Cerebellar cortex (tissue), 1 donor: ENCODE measurements around the gene TBCD.
"Not testable (repeated sequence)": the region's sequence is repeated elsewhere in the genome, so short reads cannot be mapped to it uniquely, and the experiment has no call there.

Source experiments
- DNase-seq: peaks from one replicate; pipeline ENCODE4 v3.0.0-alpha.2; 2015; ENCODE audit warnings: low spot score

TBCD gene

DNA sequence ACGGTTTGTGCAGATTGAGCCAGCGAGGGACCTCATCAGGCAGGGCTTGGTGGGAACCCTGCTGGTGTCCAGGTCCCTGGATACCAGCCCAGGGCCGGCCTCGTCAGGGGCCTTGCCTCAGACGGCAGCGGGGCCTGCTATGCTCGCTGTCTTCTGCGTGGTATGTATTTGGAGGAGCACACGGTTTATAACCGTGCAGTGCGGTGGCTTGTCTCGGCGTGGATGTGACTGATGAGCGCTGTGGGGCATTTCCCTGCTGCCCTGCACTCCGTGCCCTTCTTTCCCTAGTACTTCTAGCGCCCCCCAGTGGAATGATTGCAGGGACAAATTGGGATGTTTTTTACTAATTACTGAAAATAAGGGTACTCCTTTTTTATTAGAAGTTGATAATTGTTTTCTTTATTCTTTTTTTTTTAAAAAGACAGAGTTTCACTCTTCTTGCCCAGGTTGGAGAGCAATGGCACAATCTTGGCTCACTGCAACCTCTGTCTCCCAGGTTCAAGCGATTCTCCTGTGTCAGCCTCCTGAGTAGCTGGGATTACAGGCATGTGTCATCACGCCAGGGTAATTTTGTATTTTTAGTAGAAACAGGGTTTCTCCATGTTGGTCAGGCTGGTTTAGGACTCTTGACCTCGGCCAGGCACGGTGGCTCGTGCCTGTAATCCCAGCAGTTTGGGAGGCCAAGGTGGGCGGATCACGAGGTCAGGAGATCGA lies 15.3 kb downstream of the TBCD start:
- peak; percentile 39 for DNase-seq

GRCh38 chr17:82769041-82769440 lies 17.2 kb downstream of the TBCD start:
- no peak for DNase-seq

DNA sequence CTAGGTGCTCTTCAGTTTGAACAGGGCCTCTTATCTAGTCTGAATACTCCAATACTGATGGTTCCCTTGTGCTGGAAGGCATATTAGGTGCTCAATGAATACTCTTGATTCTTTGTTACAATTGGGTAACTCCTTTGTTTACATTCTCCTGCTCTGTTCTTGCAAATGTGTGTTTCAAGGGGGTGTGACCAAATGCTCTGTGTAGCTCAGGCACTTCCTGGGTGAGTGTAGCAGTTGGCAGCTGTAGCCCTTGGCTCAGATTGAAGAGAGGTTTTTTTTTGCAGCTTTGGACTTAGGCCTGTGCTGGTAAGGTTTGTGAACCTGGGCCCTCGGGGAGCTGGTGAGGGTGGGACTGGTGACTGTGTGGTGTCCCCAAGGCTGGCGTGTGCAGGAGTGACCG lies 20.2 kb downstream of the TBCD start:
- DNase-seq, result no peak

GRCh38 chr17:82774456-82774855 lies 22.6 kb downstream of the TBCD start:
- not testable (repeated sequence) for DNase-seq

GRCh38 chr17:82775001-82775823 lies 23.3 kb downstream of the TBCD start:
- peak; percentile 62 for DNase-seq

DNA sequence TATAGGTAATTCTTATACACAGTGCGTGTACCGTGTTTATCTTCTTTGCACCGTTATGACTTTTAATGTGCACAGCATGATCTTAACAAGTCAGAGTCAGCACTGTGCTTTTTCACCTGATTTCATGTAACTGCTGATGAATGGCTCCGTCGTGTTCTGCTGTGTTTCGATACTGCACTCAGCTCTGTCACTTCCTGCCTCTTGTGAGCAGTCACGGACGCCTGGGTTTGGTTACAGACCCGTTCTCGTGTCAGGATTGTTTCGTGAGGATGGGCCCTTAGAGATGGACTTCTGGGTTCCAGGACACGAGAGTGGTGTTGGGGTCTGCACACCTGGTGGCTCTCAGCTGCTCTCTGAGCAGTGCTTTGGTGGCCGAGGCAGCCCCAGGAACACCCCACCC lies 24.6 kb downstream of the TBCD start:
- no peak for DNase-seq

DNA sequence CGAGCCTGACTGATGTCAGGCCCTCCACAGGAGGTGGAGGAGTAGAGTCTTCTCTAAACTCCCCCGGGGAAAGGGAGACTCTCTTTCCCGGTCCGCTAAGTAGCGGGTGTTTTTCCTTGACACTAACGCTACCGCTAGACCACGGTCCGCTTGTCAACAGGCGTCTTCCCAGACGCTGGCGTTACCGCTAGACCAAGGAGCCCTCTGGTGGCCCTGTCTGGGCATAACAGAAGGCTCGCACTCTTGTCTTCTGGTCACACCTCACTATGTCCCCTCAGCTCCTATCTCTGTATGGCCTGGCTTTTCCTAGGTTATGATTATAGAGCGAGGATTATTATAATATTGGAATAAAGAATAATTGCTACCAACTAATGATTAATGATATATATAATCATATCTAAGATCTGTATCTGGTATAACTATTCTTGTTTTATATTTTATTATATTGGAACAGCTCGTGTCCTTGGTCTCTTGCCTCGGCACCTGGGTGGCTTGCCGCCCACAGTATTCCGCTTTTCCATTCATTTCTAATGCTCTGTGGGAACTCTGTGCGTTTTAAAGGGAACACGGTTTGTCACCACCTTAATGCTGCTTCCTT lies 26.0 kb downstream of the TBCD start:
- not testable (repeated sequence) for DNase-seq

DNA sequence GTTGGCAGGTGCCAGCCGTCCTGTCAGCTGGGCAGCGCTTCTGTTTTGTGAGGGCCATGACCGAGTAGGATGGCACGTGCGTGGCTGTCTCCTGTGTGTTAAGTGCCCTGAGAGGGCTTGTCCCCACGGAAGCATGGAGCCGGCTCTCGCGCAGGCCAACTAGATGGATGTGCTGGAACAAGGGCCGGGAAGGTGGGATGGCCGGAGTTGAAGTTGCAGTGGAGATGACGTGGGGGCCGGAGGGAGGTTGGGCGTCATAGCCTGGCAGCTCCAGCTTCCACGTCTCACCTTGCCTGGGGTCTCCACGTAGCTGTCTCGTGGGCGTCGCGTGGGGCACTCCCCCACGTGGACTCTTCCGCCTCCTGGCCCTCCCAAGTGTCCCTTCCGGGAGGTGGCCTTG lies 27.7 kb downstream of the TBCD start:
- DNase-seq, result no peak

- DNase-seq, result no peak
Observed at GRCh38 chr17:82780195-82780594, 28.3 kb downstream of the TBCD start.

DNA sequence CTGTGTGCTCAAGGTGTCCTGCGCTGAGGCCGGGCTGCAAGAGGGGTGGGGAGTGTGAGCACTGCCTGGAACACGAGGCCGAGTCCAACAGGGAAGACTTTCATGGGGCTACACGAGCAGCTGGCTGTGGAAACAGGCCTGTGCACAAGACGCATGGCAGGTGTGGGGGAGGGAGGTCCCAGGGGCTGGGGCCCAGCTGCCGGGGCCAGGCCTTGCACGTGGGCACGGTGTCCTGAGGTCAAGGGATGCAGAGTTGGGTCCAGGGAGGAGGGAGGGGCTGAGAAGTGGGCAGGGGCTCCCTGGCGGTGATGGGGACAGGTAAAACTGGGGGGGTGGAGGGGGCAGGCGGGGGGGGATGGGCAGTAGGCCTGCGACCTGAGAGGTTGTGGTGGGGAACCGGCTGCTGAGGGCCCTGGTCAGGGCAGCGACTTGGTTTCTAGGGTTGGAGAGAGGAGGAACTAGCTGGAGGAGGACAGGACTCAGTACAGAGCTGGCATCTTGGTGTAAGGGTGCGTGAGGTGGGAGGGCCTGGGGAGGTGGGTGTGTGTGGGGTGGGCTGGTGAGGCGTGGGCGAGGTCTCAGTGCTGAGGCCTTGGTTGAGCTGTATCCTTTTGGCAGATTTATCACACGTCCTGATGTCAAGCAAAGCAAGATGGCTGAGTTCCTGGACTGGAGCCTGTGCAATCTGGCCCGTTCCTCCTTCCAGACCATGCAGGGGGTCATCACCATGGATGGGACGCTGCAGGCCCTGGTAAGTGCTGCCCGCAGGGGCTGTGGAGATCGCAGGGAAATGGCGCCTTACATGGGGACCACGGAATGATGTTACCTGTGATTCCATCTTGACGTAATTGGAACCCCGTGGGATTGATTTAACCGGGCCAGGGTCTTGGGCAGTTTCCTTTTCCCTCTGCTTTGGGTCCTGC lies 29.4 kb downstream of the TBCD start:
- DNase-seq, result no peak

- DNase-seq, result peak; percentile 81
Observed at GRCh38 chr17:82781894-82782274, 30.0 kb downstream of the TBCD start.

GRCh38 chr17:82782657-82783207 lies 30.9 kb downstream of the TBCD start:
- no peak for DNase-seq

- DNase-seq, result no peak
Observed at GRCh38 chr17:82783498-82783897, 31.6 kb downstream of the TBCD start.

DNA sequence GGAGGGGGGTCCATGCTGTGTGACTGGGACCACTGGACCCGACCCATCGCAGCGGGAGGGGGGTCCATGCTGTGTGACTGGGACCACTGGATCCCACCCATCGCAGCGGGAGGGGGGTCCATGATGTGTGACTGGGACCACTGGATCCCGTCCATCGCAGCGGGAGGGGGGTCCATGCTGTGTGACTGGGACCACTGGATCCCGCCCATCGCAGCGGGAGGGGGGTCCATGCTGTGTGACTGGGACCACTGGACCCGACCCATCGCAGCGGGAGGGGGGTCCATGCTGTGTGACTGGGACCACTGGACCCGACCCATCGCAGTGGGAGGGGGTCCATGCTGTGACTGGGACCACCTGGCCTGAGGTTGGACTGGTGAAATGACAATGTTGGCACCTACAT lies 33.7 kb downstream of the TBCD start:
- DNase-seq, result not testable (repeated sequence)

DNA sequence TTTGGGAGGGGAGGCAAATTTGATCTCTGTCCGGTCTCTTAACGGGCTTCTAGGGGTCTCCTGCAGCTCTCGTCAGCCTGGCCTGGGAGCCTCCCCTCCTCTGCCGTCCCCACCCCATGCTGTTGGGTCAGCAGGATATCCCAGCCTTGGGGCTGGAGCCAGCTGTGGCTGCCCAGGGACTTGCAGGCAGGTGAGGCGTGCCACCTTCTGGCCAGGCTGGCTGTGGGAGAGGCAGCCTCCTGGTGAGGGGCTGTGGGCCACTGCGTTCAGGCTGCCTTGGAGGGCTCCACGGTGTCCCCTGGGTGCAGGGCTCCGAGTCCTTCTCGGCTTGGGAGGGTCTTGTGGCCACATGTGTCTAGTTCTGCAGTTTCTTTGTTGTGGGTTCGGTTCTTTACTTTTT lies 34.6 kb downstream of the TBCD start:
- no peak for DNase-seq

- peak; percentile 52 for DNase-seq
Observed at GRCh38 chr17:82787081-82787848, 35.4 kb downstream of the TBCD start.

GRCh38 chr17:82788206-82789001 lies 36.5 kb downstream of the TBCD start:
- no peak for DNase-seq

GRCh38 chr17:82789051-82789592 lies 37.3 kb downstream of the TBCD start:
- DNase-seq, result no peak

DNA sequence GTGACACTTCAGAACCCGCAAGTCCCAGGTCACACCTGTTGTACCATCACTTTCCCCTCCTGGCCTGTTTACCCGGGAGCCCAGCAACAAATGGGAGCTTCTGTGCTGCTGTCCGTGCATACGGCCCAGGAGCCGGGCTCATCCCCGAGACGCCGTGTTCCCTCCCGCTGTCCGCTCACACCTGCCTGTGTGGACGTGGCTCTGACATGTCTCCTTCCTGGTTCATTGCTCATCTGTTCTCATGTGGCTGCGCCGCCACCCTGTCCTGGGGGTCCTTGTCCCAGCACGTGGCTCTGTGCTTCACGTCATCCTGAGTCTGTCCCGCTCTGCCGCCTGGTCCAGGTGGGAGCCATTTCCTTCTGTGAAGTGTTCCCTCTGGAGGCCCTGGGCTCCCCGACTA lies 37.9 kb downstream of the TBCD start:
- DNase-seq, result no peak

DNA sequence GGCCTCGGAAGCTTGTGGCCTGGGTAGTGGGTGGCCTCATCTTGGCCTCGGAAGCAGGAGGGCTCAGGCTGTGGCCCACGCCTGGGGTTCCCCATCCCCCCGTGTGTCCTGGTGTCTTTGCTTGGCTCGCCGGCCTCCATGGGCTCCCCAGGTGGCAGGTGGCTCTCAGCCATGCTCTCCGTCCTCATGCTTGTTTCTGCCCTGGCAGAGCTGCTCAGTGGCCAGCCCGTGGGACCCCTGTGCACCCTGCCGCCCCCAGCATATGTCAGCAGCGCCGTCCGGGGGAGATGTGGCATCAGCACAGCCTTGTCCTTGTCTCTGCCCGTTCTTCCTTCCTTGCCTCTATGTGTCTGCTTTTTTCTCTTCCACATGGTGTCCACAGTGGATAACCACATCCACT lies 38.5 kb downstream of the TBCD start:
- DNase-seq, result no peak
